ENCODE measurements around the gene RASGRP3.

Gene RASGRP3

GRCh38 chr2:33586766-33587165 is 110.3 kb downstream of the RASGRP3 start:
- DNase-seq, result no peak

GRCh38 chr2:33588232-33588631 is 111.8 kb downstream of the RASGRP3 start:
- no peak for DNase-seq

- DNase-seq, result no peak
Observed at GRCh38 chr2:33589444-33589843, 113.0 kb downstream of the RASGRP3 start.

GRCh38 chr2:33595385-33595784 is 118.9 kb downstream of the RASGRP3 start:
- DNase-seq, result no peak

- DNase-seq, result no peak
Observed at GRCh38 chr2:33597026-33597425, 120.6 kb downstream of the RASGRP3 start.

- peak; percentile 26 for DNase-seq
Observed at GRCh38 chr2:33598561-33599174, 122.2 kb downstream of the RASGRP3 start.

- peak; percentile 99 for DNase-seq
Observed at GRCh38 chr2:33599175-33599942, 122.9 kb downstream of the RASGRP3 start, which contains the start of gene FAM98A. TSS of gene FAM98A (minus strand) at chr2:33599299. CDS start at chr2:33599221, 78 bp downstream.

- DNase-seq, result no peak
Observed at GRCh38 chr2:33599943-33600192, 123.4 kb downstream of the RASGRP3 start.

GRCh38 chr2:33602201-33602830 is 125.9 kb downstream of the RASGRP3 start:
- DNase-seq, result no peak

- DNase-seq, result no peak
Observed at GRCh38 chr2:33603416-33603815, 127.0 kb downstream of the RASGRP3 start.

GRCh38 chr2:33605056-33605455 is 128.6 kb downstream of the RASGRP3 start:
- DNase-seq, result no peak

GRCh38 chr2:33606100-33606499 is 129.7 kb downstream of the RASGRP3 start:
- DNase-seq, result no peak

- no peak for DNase-seq
Observed at GRCh38 chr2:33606622-33607021, 130.2 kb downstream of the RASGRP3 start.

GRCh38 chr2:33607251-33607721 is 130.8 kb downstream of the RASGRP3 start:
- no peak for DNase-seq

GRCh38 chr2:33607905-33608304 is 131.5 kb downstream of the RASGRP3 start:
- DNase-seq, result no peak

- no peak for DNase-seq
Observed at GRCh38 chr2:33614190-33614589, 137.7 kb downstream of the RASGRP3 start.
